ENCODE measurements around the gene DNAJC1.

DNAJC1 gene

GRCh38 chr10:22029445-22030236, 26.1 kb upstream of the DNAJC1 start:
- TF ChIP-seq ZBTB7A (IDR thresholded peaks at IDR 0.05; ENCODE audit: low read depth) (no peak), TAF1 (IDR thresholded peaks at IDR 0.05; ENCODE audit: low read depth) (no peak), CEBPB (IDR thresholded peaks at IDR 0.05) (no peak), TCF12 (IDR thresholded peaks at IDR 0.05; ENCODE audit: low read depth) (no peak), FOXM1 (IDR thresholded peaks at IDR 0.05; ENCODE audit: borderline replicate concordance, low read depth) (no peak), CREB1 (IDR thresholded peaks at IDR 0.05; ENCODE audit: low read depth) (no peak), TEAD4 (IDR thresholded peaks at IDR 0.05) (no peak), EGR1 (IDR thresholded peaks at IDR 0.05) (no peak), EP300 (IDR thresholded peaks at IDR 0.05; ENCODE audit: borderline replicate concordance) (no peak), YY1 (IDR thresholded peaks at IDR 0.05; ENCODE audit: low read depth) (no peak)
- TF ChIP-seq, protein P1, sequence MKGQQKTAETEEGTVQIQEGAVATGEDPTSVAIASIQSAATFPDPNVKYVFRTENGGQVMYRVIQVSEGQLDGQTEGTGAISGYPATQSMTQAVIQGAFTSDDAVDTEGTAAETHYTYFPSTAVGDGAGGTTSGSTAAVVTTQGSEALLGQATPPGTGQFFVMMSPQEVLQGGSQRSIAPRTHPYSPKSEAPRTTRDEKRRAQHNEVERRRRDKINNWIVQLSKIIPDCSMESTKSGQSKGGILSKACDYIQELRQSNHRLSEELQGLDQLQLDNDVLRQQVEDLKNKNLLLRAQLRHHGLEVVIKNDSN (IDR thresholded peaks at IDR 0.05): no peak

- TF ChIP-seq YY1 (IDR thresholded peaks at IDR 0.05; ENCODE audit: low read depth) (no peak), CREB1 (IDR thresholded peaks at IDR 0.05; ENCODE audit: low read depth) (no peak), CEBPB (IDR thresholded peaks at IDR 0.05) (no peak), NFIC (IDR thresholded peaks at IDR 0.05) (no peak), FOXM1 (IDR thresholded peaks at IDR 0.05; ENCODE audit: borderline replicate concordance, low read depth) (no peak), RAD21 (IDR thresholded peaks at IDR 0.05; ENCODE audit: low read depth) (no peak)
Measured at GRCh38 chr10:22027364-22028238, 24.1 kb upstream of the DNAJC1 start.

GRCh38 chr10:22026287-22026686, 22.8 kb upstream of the DNAJC1 start:
- TF ChIP-seq NFIC (IDR thresholded peaks at IDR 0.05) (no peak), RAD21 (IDR thresholded peaks at IDR 0.05; ENCODE audit: low read depth) (no peak), EP300 (IDR thresholded peaks at IDR 0.05; ENCODE audit: borderline replicate concordance) (no peak), TEAD4 (IDR thresholded peaks at IDR 0.05) (no peak), FOXM1 (IDR thresholded peaks at IDR 0.05; ENCODE audit: borderline replicate concordance, low read depth) (no peak), CREB1 (IDR thresholded peaks at IDR 0.05; ENCODE audit: low read depth) (no peak), EGR1 (IDR thresholded peaks at IDR 0.05) (no peak), TCF12 (IDR thresholded peaks at IDR 0.05; ENCODE audit: low read depth) (no peak), TAF1 (IDR thresholded peaks at IDR 0.05; ENCODE audit: low read depth) (no peak)
- TF ChIP-seq, protein P2, sequence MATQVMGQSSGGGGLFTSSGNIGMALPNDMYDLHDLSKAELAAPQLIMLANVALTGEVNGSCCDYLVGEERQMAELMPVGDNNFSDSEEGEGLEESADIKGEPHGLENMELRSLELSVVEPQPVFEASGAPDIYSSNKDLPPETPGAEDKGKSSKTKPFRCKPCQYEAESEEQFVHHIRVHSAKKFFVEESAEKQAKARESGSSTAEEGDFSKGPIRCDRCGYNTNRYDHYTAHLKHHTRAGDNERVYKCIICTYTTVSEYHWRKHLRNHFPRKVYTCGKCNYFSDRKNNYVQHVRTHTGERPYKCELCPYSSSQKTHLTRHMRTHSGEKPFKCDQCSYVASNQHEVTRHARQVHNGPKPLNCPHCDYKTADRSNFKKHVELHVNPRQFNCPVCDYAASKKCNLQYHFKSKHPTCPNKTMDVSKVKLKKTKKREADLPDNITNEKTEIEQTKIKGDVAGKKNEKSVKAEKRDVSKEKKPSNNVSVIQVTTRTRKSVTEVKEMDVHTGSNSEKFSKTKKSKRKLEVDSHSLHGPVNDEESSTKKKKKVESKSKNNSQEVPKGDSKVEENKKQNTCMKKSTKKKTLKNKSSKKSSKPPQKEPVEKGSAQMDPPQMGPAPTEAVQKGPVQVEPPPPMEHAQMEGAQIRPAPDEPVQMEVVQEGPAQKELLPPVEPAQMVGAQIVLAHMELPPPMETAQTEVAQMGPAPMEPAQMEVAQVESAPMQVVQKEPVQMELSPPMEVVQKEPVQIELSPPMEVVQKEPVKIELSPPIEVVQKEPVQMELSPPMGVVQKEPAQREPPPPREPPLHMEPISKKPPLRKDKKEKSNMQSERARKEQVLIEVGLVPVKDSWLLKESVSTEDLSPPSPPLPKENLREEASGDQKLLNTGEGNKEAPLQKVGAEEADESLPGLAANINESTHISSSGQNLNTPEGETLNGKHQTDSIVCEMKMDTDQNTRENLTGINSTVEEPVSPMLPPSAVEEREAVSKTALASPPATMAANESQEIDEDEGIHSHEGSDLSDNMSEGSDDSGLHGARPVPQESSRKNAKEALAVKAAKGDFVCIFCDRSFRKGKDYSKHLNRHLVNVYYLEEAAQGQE (IDR thresholded peaks at IDR 0.05; ENCODE audit: low read depth): no peak

- TF ChIP-seq RAD21 (IDR thresholded peaks at IDR 0.05; ENCODE audit: low read depth) (no peak), CEBPB (IDR thresholded peaks at IDR 0.05) (no peak), CREB1 (IDR thresholded peaks at IDR 0.05; ENCODE audit: low read depth) (no peak), TAF1 (IDR thresholded peaks at IDR 0.05; ENCODE audit: low read depth) (no peak), EGR1 (IDR thresholded peaks at IDR 0.05) (no peak), YY1 (IDR thresholded peaks at IDR 0.05; ENCODE audit: low read depth) (no peak), TEAD4 (IDR thresholded peaks at IDR 0.05) (no peak), ZBTB7A (IDR thresholded peaks at IDR 0.05; ENCODE audit: low read depth) (no peak)
- TF ChIP-seq, protein P3, sequence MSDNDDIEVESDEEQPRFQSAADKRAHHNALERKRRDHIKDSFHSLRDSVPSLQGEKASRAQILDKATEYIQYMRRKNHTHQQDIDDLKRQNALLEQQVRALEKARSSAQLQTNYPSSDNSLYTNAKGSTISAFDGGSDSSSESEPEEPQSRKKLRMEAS (IDR thresholded peaks at IDR 0.05): no peak
Measured at GRCh38 chr10:22023508-22023907, 20.0 kb upstream of the DNAJC1 start.

DNA sequence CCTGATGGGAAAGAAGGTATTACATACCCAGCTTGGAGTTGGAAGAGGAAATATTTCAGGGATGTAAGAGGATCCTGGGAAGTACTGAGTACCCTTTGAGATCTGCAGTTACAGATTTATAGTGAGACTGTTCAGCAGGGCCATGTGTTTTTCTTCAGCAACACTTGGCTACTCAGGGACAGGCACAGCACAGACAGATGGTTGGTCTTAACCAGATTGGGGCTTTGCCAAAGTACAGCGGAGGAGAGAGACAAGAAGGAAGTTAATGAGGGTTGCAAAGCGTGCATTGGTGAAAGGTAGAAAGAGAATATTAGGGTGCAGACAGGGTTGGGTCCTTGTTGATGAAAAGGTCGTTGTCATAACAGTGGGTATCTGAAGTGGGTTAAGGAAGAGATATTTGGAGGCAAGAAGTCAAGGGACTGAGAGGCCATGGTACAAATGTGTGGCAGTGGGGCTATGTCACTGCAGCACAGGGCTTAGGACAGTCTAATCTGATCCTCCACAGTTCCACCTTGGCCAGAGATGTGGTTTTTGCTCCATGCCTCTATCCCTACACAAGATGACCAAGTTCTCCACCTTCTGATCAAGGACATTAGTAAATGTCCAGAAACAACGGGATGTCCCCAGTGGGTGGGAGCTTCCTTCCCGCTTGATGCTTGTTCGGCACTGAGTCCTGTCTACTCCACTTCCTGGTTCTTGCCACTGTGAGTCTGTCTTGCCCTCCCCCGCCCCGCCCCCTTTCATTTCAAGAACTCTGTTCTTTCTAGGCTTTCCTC, 18.9 kb upstream of the DNAJC1 start:
- no peak for TF ChIP-seq TCF12 (IDR thresholded peaks at IDR 0.05; ENCODE audit: low read depth)

DNA sequence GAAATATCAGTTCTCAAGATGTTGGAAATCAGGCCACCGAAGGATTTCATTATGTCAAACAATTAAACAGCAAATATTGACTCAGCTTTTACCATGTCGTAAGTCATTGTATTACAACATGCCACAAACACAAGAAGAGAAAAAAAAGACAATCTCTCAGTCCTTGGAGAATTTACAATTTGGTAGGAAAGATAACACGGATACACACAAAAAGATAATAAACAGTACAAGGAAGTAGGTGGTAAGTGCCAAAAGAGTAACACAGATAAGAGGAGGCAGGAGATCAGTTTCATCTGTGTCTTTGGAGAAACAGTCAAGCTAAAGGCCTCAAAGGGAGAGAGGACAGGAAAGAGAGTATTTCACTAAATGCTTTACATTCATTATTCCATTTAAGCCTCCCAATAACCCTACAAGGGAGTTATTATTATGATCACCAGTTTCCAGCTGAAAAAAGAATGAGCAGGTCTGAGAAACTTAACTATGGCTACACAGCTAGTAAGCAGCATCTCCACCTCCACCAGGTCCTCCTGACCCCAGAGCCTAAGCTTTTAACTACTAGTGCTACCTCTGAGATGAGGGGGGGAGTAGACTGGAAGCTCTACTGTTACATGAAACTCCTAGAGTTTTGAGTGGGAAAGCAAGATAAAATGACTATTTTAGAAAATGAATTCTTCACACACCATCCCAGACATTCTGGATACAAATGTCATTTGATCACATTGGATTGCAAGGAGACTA, 13.9 kb upstream of the DNAJC1 start:
- TF ChIP-seq TAF1 (IDR thresholded peaks at IDR 0.05; ENCODE audit: low read depth): no peak
- TF ChIP-seq, protein P3 (IDR thresholded peaks at IDR 0.05): no peak
- no peak for TF ChIP-seq FOXM1 (IDR thresholded peaks at IDR 0.05; ENCODE audit: borderline replicate concordance, low read depth)
- TF ChIP-seq EGR1 (IDR thresholded peaks at IDR 0.05): no peak
- no peak for TF ChIP-seq EP300 (IDR thresholded peaks at IDR 0.05; ENCODE audit: borderline replicate concordance)
- TF ChIP-seq, protein P2 (IDR thresholded peaks at IDR 0.05; ENCODE audit: low read depth): no peak
- TF ChIP-seq, protein P1 (IDR thresholded peaks at IDR 0.05): no peak
- TF ChIP-seq NFIC (IDR thresholded peaks at IDR 0.05): no peak
- TF ChIP-seq TCF12 (IDR thresholded peaks at IDR 0.05; ENCODE audit: low read depth): no peak
- TF ChIP-seq YY1 (IDR thresholded peaks at IDR 0.05; ENCODE audit: low read depth): no peak
- no peak for TF ChIP-seq ZBTB7A (IDR thresholded peaks at IDR 0.05; ENCODE audit: low read depth)
- TF ChIP-seq RAD21 (IDR thresholded peaks at IDR 0.05; ENCODE audit: low read depth): no peak
- TF ChIP-seq CREB1 (IDR thresholded peaks at IDR 0.05; ENCODE audit: low read depth): no peak
- no peak for TF ChIP-seq TEAD4 (IDR thresholded peaks at IDR 0.05)
- no peak for TF ChIP-seq CEBPB (IDR thresholded peaks at IDR 0.05)

All from Ishikawa (cell line).